WI38 (cell line): ENCODE data around the gene ZNF341.

Experiments used
- H3K4me3 ChIP-seq: 2 replicates; pipeline ENCODE4 v1.5.1; 2011; ENCODE audit warnings: low read depth, mild to moderate bottlenecking, control low read depth, low read length
- TF ChIP-seq, protein P1 (sequence below): IDR thresholded peaks from 2 replicates; pipeline ENCODE4 v1.5.1; 2012; ENCODE audit warnings: low read depth, mild to moderate bottlenecking, control low read depth, low read length

The ZNF341 gene

DNA sequence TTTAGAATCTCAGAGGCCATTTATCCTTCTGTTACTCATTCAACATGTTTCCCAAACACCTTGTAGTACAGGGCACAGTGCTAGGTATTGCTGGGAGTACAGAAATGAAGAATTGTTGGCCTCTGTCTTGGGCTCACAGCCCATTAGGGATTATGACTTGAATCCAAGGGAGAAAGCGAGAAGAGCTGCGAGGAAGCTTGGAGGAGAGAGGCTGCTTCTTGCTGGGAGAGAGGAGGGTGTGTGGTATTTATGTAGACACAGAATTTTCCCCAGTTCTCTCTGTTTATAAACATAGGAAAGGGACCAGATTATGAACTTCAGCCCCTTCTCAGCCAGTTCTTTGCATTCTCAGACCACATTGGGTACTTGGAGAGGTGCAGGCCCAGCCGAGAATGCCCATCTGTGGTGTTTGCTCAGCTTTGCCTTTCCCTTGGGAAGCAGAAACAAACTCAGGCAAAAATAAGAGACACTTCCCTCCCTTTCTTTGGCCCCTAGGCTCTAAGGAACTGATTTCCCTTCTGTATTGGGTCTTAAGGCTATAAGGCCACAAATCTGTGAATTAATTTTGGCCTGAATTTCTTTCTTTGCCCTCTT lies 97.3 kb downstream of the ZNF341 start:
- TF ChIP-seq, protein P1, sequence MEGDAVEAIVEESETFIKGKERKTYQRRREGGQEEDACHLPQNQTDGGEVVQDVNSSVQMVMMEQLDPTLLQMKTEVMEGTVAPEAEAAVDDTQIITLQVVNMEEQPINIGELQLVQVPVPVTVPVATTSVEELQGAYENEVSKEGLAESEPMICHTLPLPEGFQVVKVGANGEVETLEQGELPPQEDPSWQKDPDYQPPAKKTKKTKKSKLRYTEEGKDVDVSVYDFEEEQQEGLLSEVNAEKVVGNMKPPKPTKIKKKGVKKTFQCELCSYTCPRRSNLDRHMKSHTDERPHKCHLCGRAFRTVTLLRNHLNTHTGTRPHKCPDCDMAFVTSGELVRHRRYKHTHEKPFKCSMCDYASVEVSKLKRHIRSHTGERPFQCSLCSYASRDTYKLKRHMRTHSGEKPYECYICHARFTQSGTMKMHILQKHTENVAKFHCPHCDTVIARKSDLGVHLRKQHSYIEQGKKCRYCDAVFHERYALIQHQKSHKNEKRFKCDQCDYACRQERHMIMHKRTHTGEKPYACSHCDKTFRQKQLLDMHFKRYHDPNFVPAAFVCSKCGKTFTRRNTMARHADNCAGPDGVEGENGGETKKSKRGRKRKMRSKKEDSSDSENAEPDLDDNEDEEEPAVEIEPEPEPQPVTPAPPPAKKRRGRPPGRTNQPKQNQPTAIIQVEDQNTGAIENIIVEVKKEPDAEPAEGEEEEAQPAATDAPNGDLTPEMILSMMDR, result no peak
- H3K4me3 ChIP-seq, result no peak overlapping the region

DNA sequence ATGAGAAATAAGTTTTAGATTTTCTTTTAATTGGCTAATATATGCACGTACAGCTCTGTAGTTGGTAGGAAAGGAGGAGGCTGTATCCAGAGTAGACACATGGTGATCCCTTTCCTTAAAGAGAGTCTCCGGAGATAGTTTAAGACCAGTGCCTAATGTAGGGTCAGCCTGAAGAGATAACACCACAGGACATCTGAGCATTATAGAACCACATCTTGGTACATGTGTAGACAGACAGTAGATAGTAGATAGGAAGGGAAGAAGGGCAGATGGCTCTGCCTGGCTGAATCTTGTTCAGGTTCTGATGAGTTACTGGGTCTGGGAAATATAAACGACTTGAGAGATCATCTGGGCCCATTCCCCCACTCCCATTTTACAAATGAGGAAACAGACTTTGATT lies 97.8 kb downstream of the ZNF341 start:
- H3K4me3 ChIP-seq, result no peak overlapping the region
- TF ChIP-seq, protein P1, result no peak

DNA sequence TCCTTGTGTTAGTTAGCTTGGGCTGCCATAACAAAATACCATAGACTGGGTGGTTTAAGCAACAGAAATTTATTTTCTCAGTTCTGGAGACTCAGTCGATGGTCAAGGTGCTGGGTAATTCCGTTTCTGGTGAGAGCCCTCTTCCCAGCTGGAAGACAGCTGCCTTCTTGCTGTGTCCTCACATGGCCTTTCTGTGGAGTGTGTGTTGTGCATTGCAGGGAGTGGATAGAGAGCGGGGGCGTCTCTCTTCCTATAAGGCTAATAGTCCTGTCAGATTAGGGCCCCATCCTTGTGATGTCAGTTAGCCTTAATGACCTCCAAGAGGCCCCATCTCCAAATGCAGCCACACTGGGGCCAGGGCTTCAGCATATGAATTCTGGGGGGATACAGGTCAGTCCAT lies 98.6 kb downstream of the ZNF341 start:
- H3K4me3 ChIP-seq, result no peak overlapping the region
- TF ChIP-seq, protein P1, result no peak

DNA sequence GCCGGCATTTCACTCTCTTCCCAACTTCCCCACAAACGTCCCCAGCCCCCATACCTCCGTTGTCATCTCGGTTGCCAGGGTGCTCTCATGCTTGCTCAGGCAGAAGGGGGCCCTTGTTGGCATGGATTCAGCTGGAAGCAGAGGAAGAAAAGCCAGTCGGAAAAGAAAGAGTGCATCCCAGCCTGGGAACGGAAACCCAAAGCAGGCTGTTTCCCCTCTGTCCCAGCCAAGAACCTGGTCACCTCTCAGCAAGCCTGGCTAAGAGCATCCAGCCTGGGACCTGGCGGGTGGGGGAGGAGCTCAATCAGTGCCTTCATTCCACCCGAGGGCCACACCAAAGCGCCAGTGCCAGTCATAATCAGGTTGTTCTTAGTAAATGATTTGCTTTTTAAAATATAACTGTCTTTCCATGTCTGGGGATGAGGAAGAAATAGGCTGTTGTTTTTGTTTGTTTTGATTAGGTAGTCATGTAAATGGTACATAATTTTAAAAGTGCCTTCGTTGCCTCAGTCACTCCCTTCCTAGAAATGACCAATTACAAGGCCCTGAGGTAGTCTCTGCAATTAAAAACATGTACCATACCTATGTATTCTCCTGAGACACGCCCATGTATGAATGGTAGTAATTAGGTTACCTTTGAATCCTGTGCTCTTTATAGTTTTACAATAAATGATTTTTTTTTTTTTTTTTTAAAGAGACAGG lies 100.5 kb downstream of the ZNF341 start:
- H3K4me3 ChIP-seq, result no peak overlapping the region
- TF ChIP-seq, protein P1, result no peak

DNA sequence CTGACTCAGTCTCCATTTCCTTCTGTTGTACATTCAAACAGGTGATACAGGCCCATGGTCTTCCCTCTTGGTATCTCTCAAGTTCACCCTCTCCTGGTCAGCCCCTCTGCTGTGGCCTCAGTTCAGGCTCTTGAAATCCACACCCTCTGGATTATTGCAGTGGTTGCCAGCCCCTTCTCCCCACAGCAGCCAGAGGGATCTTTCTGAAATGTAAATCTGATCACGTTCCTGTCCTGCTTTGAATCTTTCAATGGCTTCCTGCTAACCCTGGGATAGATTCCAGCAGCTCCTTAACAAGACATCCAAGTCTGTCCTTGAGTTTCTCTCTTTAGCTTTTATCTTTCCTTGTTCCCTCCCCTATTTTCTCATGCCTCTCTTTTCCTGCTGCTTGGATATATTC lies 101.5 kb downstream of the ZNF341 start:
- TF ChIP-seq, protein P1, result no peak
- H3K4me3 ChIP-seq, result no peak overlapping the region

DNA sequence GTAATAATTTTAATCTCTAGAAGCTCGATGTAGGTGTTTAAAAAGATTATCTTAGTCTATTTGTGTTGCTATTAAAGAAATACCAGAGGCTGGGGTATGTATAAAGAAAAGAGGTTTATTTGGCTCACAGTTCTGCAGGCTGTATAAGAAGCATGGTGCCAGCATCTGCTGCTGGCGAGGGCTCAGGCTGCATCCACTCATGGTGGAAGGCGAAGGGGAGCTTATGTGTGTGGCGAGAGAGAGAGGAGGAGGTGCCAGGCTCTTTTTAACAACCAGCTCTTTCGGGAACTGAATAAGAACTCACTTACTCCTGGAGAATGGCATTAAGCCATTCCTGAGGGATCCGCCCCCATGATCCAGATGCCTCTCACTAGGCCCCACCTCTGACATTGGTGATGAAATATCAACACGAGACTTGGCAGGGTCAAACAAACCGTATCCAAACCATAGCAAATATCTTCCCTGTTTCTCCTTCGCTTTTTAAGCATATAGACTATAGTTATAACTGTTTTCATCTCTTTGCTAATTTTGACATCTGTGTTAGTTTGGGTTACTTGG lies 103.9 kb downstream of the ZNF341 start:
- TF ChIP-seq, protein P1, result no peak
- no peak overlapping the region for H3K4me3 ChIP-seq

DNA sequence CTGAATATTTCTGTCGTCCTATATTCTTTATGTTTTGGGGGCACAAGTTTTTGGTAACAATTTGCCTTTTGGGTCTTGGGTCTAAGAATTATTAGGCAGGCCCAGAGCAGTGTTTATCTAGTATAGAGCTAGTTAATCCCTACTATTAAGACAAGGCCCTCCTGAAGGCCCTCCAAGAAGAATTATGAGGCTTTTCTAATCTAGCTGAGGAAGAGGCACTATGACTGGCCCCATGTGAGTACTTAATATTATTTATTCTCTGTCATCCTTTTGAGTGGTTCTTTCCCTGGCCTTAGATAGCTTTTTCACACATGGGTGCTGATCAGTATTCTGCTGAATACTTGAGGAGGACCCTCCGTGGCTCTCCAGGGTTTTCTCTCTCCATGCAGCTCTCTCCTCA lies 104.5 kb downstream of the ZNF341 start:
- TF ChIP-seq, protein P1, result no peak
- no peak overlapping the region for H3K4me3 ChIP-seq
